Karpas-422 (cell line): ENCODE measurements around the gene DTWD1. TPM values are rescaled to one million over a fixed set of nuclear protein-coding genes. Genes with fewer than 3 reads are reported as not detected.
"Not testable (repeated sequence)": the region's sequence is repeated elsewhere in the genome, so short reads cannot be mapped to it uniquely, and the experiment has no call there.

Experiments
- DNase-seq: peaks from one replicate; pipeline ENCODE4 v3.0.0-alpha.2; 2015
- H2AFZ ChIP-seq: fragments of 200-600 bp; sonication (generic); 2 replicates; pipeline ENCODE4 v1.6.1; 2014; ENCODE audit warnings: antibody characterized with exemption, low read length, mixed read lengths
- H3K27ac ChIP-seq: fragments of 200-600 bp; sonication (generic); 2 replicates; pipeline ENCODE4 v1.5.1; 2014; ENCODE audit warnings: mild to moderate bottlenecking, low read length, moderate library complexity
- H3K27me3 ChIP-seq: fragments of 200-600 bp; sonication (generic); 2 replicates; pipeline ENCODE4 v1.6.1; 2014; ENCODE audit warnings: low read length, mixed read lengths
- H3K36me3 ChIP-seq: fragments of 200-600 bp; sonication (generic); 2 replicates; pipeline ENCODE4 v1.6.1; 2014; ENCODE audit warnings: low read length, mixed read lengths; ENCODE audit not compliant: insufficient read depth
- H3K4me1 ChIP-seq: fragments of 200-600 bp; sonication (generic); 2 replicates; pipeline ENCODE4 v1.6.1; 2014; ENCODE audit warnings: mild to moderate bottlenecking, low read length, mixed read lengths
- H3K4me2 ChIP-seq: fragments of 200-600 bp; sonication (generic); 2 replicates; pipeline ENCODE4 v1.6.1; 2014; ENCODE audit warnings: low read length, low read depth, mild to moderate bottlenecking; ENCODE audit not compliant: poor library complexity, severe bottlenecking
- H3K4me3 ChIP-seq: fragments of 200-600 bp; sonication (generic); 2 replicates; pipeline ENCODE4 v1.5.1; 2014; ENCODE audit warnings: mild to moderate bottlenecking, antibody characterized with exemption, low read length, mixed read lengths
- H3K79me2 ChIP-seq: fragments of 200-600 bp; sonication (generic); 2 replicates; pipeline ENCODE4 v1.6.1; 2014; ENCODE audit warnings: mild to moderate bottlenecking, low read length, mixed read lengths
- H3K9ac ChIP-seq: fragments of 200-600 bp; sonication (generic); 2 replicates; pipeline ENCODE4 v1.6.0; 2014; ENCODE audit warnings: low read length
- H3K9me2 ChIP-seq: fragments of 200-600 bp; sonication (generic), shearing (Covaris generic); replicated peaks from 2 replicates; pipeline ENCODE4 v1.6.0; 2014; ENCODE audit warnings: mild to moderate bottlenecking, low read length, moderate library complexity; ENCODE audit not compliant: insufficient read depth
- H3K9me3 ChIP-seq: fragments of 300-700, 200-600 bp; sonication (generic); 2 replicates; pipeline ENCODE4 v1.6.1; 2014; ENCODE audit warnings: low read length, mixed read lengths
- H4K20me1 ChIP-seq: fragments of 200-600 bp; sonication (generic); 2 replicates; pipeline ENCODE4 v1.6.1; 2014; ENCODE audit warnings: mild to moderate bottlenecking, antibody characterized with exemption, low read length, low read depth; ENCODE audit not compliant: insufficient read depth
- total RNA-seq: library from RNA; depleted of rRNA; stranded (reverse); fragments of >200 nt; shearing (Covaris generic); gene quantifications from 2 replicates; pipeline ENCODE4 v1.2.3, GENCODE V29; 2014; ENCODE audit warnings: low replicate concordance; rRNA removed

DTWD1 gene
- total RNA-seq, 1 experiment from 2014 or later, result 29.8 TPM

DNA sequence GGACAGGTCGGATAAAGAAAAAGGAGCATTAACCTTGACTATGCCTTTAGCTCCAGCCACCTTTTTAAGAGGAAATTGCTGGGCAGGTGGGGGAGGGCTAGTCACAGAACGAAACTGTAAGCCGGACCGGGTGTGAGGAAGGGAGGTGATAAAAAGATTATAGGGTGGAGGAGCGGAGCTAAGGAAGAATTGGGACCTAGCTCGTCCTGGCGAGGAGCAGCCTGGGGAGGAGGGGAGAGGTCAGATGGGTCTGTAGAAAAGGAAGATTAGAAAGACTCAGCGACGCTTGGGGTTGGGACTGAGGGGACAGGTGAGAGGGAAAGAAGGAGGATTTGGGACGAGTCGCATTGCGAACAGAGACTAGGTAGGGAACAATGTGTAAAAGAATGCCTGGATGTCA lies 82.1 kb downstream of the DTWD1 start:
- not testable (repeated sequence) for H3K27me3 ChIP-seq, H3K4me2 ChIP-seq, H3K36me3 ChIP-seq, H3K4me3 ChIP-seq, H2AFZ ChIP-seq, DNase-seq, H4K20me1 ChIP-seq, H3K27ac ChIP-seq, H3K9me2 ChIP-seq, H3K9ac ChIP-seq, H3K9me3 ChIP-seq, H3K4me1 ChIP-seq, H3K79me2 ChIP-seq

Other genes with a start within 250 kb of the DTWD1 start
- 0.71 TPM in 1 of 2 replicates, not detected in the other for gene FGF7, start 197.8 kb upstream of the DTWD1 start, total RNA-seq
- gene FAM227B, start 230 bp upstream of the DTWD1 start, total RNA-seq, result 4.4 and 7.9 TPM in 2 replicates